ENCODE data around the gene RAP1GAP2. TPM values are rescaled to one million over a fixed set of nuclear protein-coding genes. Genes with fewer than 3 reads are reported as not detected.
"Not testable (repeated sequence)": the region's sequence is repeated elsewhere in the genome, so short reads cannot be mapped to it uniquely, and the experiment has no call there.

Gene RAP1GAP2
- total and polyA plus RNA-seq, 2 of the 8 experiments (the other 6 are each of a cell fraction or from before 2014, with no cell fraction given), result 24.0 to 63.8 TPM

DNA sequence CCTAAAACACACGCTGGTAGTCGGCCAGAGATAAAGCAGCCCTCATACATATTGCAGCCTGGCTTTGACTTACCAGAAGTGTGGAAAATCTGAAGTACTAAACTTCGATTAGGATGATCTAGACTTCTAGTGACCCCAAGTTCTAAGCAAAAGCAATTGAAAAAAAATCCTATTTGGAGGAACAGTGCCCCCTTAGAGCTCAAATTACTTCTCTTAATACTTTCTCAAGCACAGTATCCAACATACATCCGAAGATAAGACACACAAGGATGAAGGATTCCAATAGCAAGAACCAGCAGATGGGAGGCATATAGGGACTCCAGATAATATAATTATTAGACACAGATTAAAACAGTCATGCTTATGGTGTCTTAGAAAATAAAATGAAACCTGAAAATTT, 277.6 kb downstream of the RAP1GAP2 start:
- H3K18ac ChIP-seq (ENCODE audit: extremely low read depth, low read length); H3K36me3 ChIP-seq (ENCODE audit: control insufficient read depth in 2 of 4, insufficient read depth in 4 of 4, low read length in 3 of 4); FAIRE-seq; H4K20me1 ChIP-seq (replicated peaks in 1 of 2; ENCODE audit: control insufficient read depth in 1 of 2, insufficient read depth in 2 of 2, low read length in 2 of 2); H3K4me2 ChIP-seq (ENCODE audit: insufficient read depth in 1 of 2, low read depth in 2 of 2, low read length in 2 of 2); H3K9ac ChIP-seq (replicated peaks in 1 of 4; ENCODE audit: extremely low read depth in 1 of 4, low read depth in 3 of 4, low read length in 3 of 4); H4K91ac ChIP-seq (replicated peaks; ENCODE audit: insufficient read length, low read length); H3K4me1 ChIP-seq (replicated peaks in 1 of 4; ENCODE audit: control insufficient read depth in 3 of 4, insufficient read depth in 4 of 4, low read length in 3 of 4); H3K23me2 ChIP-seq (ENCODE audit: low read depth, low read length); H3K9me3 ChIP-seq (ENCODE audit: insufficient read depth in 2 of 2, low read depth in 1 of 2, low read length in 1 of 2); H3K79me2 ChIP-seq (ENCODE audit: control insufficient read depth in 1 of 2, insufficient read depth in 2 of 2, low read length in 2 of 2); H3K23ac ChIP-seq (ENCODE audit: insufficient read length); H4K5ac ChIP-seq (ENCODE audit: insufficient read length, low read depth, low read length); H4K8ac ChIP-seq (ENCODE audit: extremely low read depth, insufficient read depth, low read length); H3K27ac ChIP-seq (ENCODE audit: low read depth, low read length); H3K4ac ChIP-seq (replicated peaks; ENCODE audit: insufficient read length, low read depth, low read length); H2BK12ac ChIP-seq (ENCODE audit: low read depth, low read length); H3K4me3 ChIP-seq (ENCODE audit: extremely low read depth in 1 of 4, insufficient read depth in 2 of 4, low read depth in 3 of 4, low read length in 4 of 4); H2BK20ac ChIP-seq (ENCODE audit: low read length); H2AFZ ChIP-seq (ENCODE audit: low read length); H3K56ac ChIP-seq (replicated peaks; ENCODE audit: insufficient read length, low read depth, low read length); H2AK5ac ChIP-seq (ENCODE audit: low read depth, low read length); CTCF ChIA-PET (ENCODE audit: partially characterized antibody); H2BK15ac ChIP-seq (ENCODE audit: low read length); H2BK120ac ChIP-seq (replicated peaks; ENCODE audit: low read depth, low read length); H3K14ac ChIP-seq (ENCODE audit: insufficient read length); H2BK5ac ChIP-seq (ENCODE audit: low read depth, low read length); H3K79me1 ChIP-seq (ENCODE audit: low read depth, low read length); DNase-seq (ENCODE audit: low read depth in 1 of 2, low spot score in 2 of 2); H3K27me3 ChIP-seq (replicated peaks in 1 of 4; ENCODE audit: control insufficient read depth in 3 of 4, extremely low read depth in 1 of 4, insufficient read depth in 3 of 4, low read length in 3 of 4); POLR2A ChIA-PET (ENCODE audit: partially characterized antibody): not testable (repeated sequence)
- 82% methylated on average over 4 of the region's 4 CpGs; no CpG with 5 or more reads in 1 of the 2 experiments for WGBS, 2 experiments (ENCODE audit: extremely low coverage in 1 of 2, insufficient coverage in 1 of 2, insufficient read length in 1 of 2, insufficient replicate concordance in 2 of 2, low coverage in 1 of 2, low lambda C conversion rate in 2 of 2, missing lambda C conversion rate in 1 of 2)

MicroRNAs within 50 kb of the gene (microRNA counts, 767-probe panel; counts per million panel counts)
- 879 counts per million, percentile 95 among the panel's probes with 10 or more counts for microRNA hsa-miR-1253

Small RNA genes lying within 50 kb of the gene (microRNA-seq; reads per million reads assigned to microRNA genes)
- 0.20 to 1.1 reads per million in 2 experiments for gene MIR1253 (ENCODE audit: borderline microRNAs expressed in 2 of 2, borderline number of aligned reads in 2 of 2, borderline replicate concordance in 1 of 2)

Small RNA genes lying within 50 kb of the gene (small RNA-seq; reads per million reads assigned to genes)
- gene MIR1253 (ENCODE audit: insufficient read depth) (not detected), gene hsa-mir-1253 (ENCODE audit: insufficient read depth) (not detected)

Other genes with a start within 250 kb of the RAP1GAP2 start
- gene PAFAH1B1, start 202.8 kb upstream of the RAP1GAP2 start, total RNA-seq (2021; fragmentation: NEBNext Ultra II Directional; extraction: Animal tissue kit (Norgen Biotek cat#: 25700)), result 137 and 152 TPM in 2 replicates
- gene PAFAH1B1, start 202.8 kb upstream of the RAP1GAP2 start, polyA plus RNA-seq (2011; rRNA removed), result 29.6 and 42.0 TPM in 2 replicates
- gene CLUH, start 84.7 kb upstream of the RAP1GAP2 start, total RNA-seq (2021; fragmentation: NEBNext Ultra II Directional; extraction: Animal tissue kit (Norgen Biotek cat#: 25700)), result 93.6 and 98.6 TPM in 2 replicates
- 33.6 and 46.8 TPM in 2 replicates for gene CLUH, start 84.7 kb upstream of the RAP1GAP2 start, polyA plus RNA-seq (2011; rRNA removed)
- gene CCDC92B, start 46.8 kb upstream of the RAP1GAP2 start, total RNA-seq (2021; fragmentation: NEBNext Ultra II Directional; extraction: Animal tissue kit (Norgen Biotek cat#: 25700)), result 11.9 and 12.1 TPM in 2 replicates
- gene CCDC92B, start 46.8 kb upstream of the RAP1GAP2 start, polyA plus RNA-seq (2011; rRNA removed), result 5.5 and 9.0 TPM in 2 replicates